ENCODE results near the gene PLXNA4.

DNA sequence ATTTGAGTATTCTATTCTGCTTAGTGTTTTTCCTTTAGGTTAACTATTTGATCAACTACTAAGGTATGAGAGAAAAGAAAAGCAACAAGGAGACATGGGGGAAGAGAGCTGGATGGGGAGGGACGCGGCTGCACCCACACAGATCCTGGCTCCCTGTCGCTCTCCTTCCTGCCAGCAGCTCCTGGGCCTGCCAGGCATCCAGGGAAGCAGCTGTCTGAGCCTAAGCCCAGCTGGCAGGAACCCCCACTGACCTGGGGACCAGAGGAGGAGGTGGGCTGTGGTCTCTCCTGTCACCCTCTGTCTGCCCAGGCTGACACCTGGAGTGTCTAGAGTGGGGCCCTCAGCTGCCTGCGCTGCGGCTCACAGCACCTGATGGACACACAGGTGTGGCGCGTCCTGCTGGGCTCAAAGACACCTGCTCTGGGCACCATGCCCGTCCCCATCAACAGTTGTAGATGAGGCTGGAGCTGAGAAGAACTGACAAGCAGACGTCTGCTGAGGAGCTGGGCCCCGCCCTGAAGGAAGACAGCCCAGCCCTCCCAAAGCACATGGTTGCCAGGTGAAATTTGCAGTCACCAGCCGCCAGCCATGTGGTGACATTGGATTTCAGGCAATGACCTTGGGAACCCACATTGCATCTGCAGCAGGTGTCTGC is 207.9 kb downstream of the PLXNA4 start:
- TF ChIP-seq CTCF (conservative IDR thresholded peaks at IDR 0.05; ENCODE audit: low read depth in 2 of 2) (no peak), EZH2 (IDR thresholded peaks at IDR 0.05; ENCODE audit: low read depth, unreplicated experiment) (no peak), REST (IDR thresholded peaks at IDR 0.05; ENCODE audit: unreplicated experiment) (no peak), CREB1 (CRISPR knock-in tag; IDR thresholded peaks at IDR 0.05; ENCODE audit: low read depth) (no peak), POLR2AphosphoS5 (IDR thresholded peaks at IDR 0.05; ENCODE audit: low read depth) (no peak), STAT1 (IDR thresholded peaks at IDR 0.05; ENCODE audit: unreplicated experiment) (no peak), EZH2phosphoT487 (IDR thresholded peaks at IDR 0.05; ENCODE audit: unreplicated experiment) (no peak), ZNF331 (CRISPR knock-in tag; IDR thresholded peaks at IDR 0.05; ENCODE audit: low read depth) (no peak), ZNF114 (CRISPR knock-in tag; IDR thresholded peaks at IDR 0.05) (no peak), NANOG (IDR thresholded peaks at IDR 0.05; ENCODE audit: borderline replicate concordance) (no peak), JUNB (IDR thresholded peaks at IDR 0.05; ENCODE audit: unreplicated experiment) (no peak), ETS1 (IDR thresholded peaks at IDR 0.05) (no peak)
- TF ChIP-seq, protein P1, sequence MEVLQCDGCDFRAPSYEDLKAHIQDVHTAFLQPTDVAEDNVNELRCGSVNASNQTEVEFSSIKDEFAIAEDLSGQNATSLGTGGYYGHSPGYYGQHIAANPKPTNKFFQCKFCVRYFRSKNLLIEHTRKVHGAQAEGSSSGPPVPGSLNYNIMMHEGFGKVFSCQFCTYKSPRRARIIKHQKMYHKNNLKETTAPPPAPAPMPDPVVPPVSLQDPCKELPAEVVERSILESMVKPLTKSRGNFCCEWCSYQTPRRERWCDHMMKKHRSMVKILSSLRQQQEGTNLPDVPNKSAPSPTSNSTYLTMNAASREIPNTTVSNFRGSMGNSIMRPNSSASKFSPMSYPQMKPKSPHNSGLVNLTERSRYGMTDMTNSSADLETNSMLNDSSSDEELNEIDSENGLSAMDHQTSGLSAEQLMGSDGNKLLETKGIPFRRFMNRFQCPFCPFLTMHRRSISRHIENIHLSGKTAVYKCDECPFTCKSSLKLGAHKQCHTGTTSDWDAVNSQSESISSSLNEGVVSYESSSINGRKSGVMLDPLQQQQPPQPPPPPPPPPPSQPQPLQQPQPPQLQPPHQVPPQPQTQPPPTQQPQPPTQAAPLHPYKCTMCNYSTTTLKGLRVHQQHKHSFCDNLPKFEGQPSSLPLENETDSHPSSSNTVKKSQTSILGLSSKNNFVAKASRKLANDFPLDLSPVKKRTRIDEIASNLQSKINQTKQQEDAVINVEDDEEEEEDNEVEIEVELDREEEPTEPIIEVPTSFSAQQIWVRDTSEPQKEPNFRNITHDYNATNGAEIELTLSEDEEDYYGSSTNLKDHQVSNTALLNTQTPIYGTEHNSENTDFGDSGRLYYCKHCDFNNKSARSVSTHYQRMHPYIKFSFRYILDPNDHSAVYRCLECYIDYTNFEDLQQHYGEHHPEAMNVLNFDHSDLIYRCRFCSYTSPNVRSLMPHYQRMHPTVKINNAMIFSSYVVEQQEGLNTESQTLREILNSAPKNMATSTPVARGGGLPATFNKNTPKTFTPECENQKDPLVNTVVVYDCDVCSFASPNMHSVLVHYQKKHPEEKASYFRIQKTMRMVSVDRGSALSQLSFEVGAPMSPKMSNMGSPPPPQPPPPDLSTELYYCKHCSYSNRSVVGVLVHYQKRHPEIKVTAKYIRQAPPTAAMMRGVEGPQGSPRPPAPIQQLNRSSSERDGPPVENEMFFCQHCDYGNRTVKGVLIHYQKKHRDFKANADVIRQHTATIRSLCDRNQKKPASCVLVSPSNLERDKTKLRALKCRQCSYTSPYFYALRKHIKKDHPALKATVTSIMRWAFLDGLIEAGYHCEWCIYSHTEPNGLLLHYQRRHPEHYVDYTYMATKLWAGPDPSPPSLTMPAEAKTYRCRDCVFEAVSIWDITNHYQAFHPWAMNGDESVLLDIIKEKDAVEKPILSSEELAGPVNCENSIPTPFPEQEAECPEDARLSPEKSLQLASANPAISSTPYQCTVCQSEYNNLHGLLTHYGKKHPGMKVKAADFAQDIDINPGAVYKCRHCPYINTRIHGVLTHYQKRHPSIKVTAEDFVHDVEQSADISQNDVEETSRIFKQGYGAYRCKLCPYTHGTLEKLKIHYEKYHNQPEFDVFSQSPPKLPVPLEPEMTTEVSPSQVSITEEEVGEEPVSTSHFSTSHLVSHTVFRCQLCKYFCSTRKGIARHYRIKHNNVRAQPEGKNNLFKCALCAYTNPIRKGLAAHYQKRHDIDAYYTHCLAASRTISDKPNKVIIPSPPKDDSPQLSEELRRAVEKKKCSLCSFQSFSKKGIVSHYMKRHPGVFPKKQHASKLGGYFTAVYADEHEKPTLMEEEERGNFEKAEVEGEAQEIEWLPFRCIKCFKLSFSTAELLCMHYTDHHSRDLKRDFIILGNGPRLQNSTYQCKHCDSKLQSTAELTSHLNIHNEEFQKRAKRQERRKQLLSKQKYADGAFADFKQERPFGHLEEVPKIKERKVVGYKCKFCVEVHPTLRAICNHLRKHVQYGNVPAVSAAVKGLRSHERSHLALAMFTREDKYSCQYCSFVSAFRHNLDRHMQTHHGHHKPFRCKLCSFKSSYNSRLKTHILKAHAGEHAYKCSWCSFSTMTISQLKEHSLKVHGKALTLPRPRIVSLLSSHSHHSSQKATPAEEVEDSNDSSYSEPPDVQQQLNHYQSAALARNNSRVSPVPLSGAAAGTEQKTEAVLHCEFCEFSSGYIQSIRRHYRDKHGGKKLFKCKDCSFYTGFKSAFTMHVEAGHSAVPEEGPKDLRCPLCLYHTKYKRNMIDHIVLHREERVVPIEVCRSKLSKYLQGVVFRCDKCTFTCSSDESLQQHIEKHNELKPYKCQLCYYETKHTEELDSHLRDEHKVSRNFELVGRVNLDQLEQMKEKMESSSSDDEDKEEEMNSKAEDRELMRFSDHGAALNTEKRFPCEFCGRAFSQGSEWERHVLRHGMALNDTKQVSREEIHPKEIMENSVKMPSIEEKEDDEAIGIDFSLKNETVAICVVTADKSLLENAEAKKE (CRISPR knock-in tag; IDR thresholded peaks at IDR 0.05) = no peak

All from GM23338 (cell line).